Measurements from ENCODE around the gene METTL5.
"Not testable (repeated sequence)": the region's sequence is repeated elsewhere in the genome, so short reads cannot be mapped to it uniquely, and the experiment has no call there.

GRCh38 chr2:169855281-169856258 lies 30.9 kb upstream of the METTL5 start:
- not testable (repeated sequence) for TF ChIP-seq CTCF (IDR thresholded peaks at IDR 0.05; ENCODE audit: low read length); EZH2phosphoT487 (IDR thresholded peaks at IDR 0.05; ENCODE audit: low read length); EZH2 (optimal IDR thresholded peaks at IDR 0.05; ENCODE audit: low read depth, low read length)
